HepG2 (cell line): ENCODE results near the gene TENM3. TPM values are rescaled to one million over a fixed set of nuclear protein-coding genes. Genes with fewer than 3 reads are reported as not detected.

Experiments used
- ATAC-seq: fragments of 200-7000 bp; cut with Tn5 transposase; 3 replicates; pipeline ENCODE4 v1.9.1; 2020; ENCODE audit warnings: mild to moderate bottlenecking, moderate library complexity
- BruUV-seq: library from RNA; stranded (reverse); fragments of 400-500 nt; replicated peaks from 2 replicates; lab custom pipeline; 2021; lab: Mats Ljungman, UMichigan
- CTCF ChIA-PET: fragments of 300-600 bp; formaldehyde crosslinking; extraction: SDS; loops from one replicate; lab custom pipeline; 2021; ENCODE audit warnings: low total read pairs, inconsistent platforms, low intra/inter-chr PET ratio; lab: Yijun Ruan, JAX
- POLR2A ChIA-PET: fragments of 350-600 bp; sonication (Branson Sonifier 250); formaldehyde crosslinking; loops from one replicate; lab custom pipeline; 2020; ENCODE audit warnings: antibody characterized with exemption, inconsistent platforms; lab: Yijun Ruan, JAX
- DNase-seq: peaks from one replicate; pipeline ENCODE4 v3.0.0-alpha.2; 2015; ENCODE audit warnings: low spot score
- FAIRE-seq: peaks from 3 replicates; lab custom pipeline; 2011; peaks lifted over from hg19 to GRCh38; lab: Jason Lieb, UNC
- H2AFZ ChIP-seq: one replicate; pipeline ENCODE4 v1.6.1; 2011; ENCODE audit warnings: low read length, inconsistent platforms
- H3K27ac ChIP-seq: fragments of 300-600 bp; 3 replicates; pipeline ENCODE4 v1.8.0; 2011; ENCODE audit warnings: mixed run types, mild to moderate bottlenecking, mixed read lengths, low read length, inconsistent platforms; ENCODE audit not compliant: insufficient read depth; ENCODE audit errors: extremely low read length
- H3K27me3 ChIP-seq, 2 experiments: fragments of 200-600 bp in 1 of 2; 2 replicates in 1 of 2; 3 replicates in 1 of 2; pipeline versions ENCODE4 v1.6.0 to v1.8.0; 2011; ENCODE audit warnings: low read length in 2 of 2, mild to moderate bottlenecking in 2 of 2, moderate library complexity in 2 of 2, inconsistent platforms in 1 of 2; ENCODE audit not compliant: insufficient read depth in 2 of 2, control insufficient read depth in 1 of 2
- H3K36me3 ChIP-seq, 2 experiments: fragments of 200-600 bp in 1 of 2; replicated peaks in 1 of 2; 2 replicates in 1 of 2; 3 replicates in 1 of 2; pipeline versions ENCODE4 v1.5.1 to v1.8.0; 2011; ENCODE audit warnings: low read length in 2 of 2, inconsistent platforms in 1 of 2; ENCODE audit not compliant: insufficient read depth in 2 of 2, control insufficient read depth in 1 of 2
- H3K4me1 ChIP-seq: 2 replicates; pipeline ENCODE4 v1.5.1; 2012; ENCODE audit warnings: low read length, inconsistent platforms; ENCODE audit not compliant: insufficient read depth
- H3K4me2 ChIP-seq: 2 replicates; pipeline ENCODE4 v1.6.0; 2011; ENCODE audit warnings: low read depth, low read length, inconsistent platforms
- H3K4me3 ChIP-seq, 3 experiments: fragments of 200-600 bp in 1 of 3; sonication (generic), shearing (Covaris generic) in 1 of 3; replicated peaks in 1 of 3; 2 replicates each; pipeline ENCODE4 v1.5.1; 2011 to 2016; ENCODE audit warnings: low read length in 3 of 3, inconsistent platforms in 2 of 3, low read depth in 2 of 3, mild to moderate bottlenecking in 2 of 3, control low read depth in 1 of 3, mixed read lengths in 1 of 3; ENCODE audit not compliant: insufficient read depth in 1 of 3
- H3K79me2 ChIP-seq: one replicate; pipeline ENCODE4 v1.6.1; 2011; ENCODE audit warnings: low read length, inconsistent platforms; ENCODE audit not compliant: insufficient read depth
- H3K9ac ChIP-seq: 2 replicates; pipeline ENCODE4 v1.6.0; 2011; ENCODE audit warnings: mild to moderate bottlenecking, low read depth, low read length, inconsistent platforms; ENCODE audit not compliant: insufficient read depth
- H3K9me3 ChIP-seq: 2 replicates; pipeline ENCODE4 v1.5.1; 2012; ENCODE audit warnings: mild to moderate bottlenecking, low read length
- H4K20me1 ChIP-seq: 2 replicates; pipeline ENCODE4 v1.6.0; 2011; ENCODE audit warnings: inconsistent platforms, mild to moderate bottlenecking, low read length, moderate library complexity; ENCODE audit not compliant: insufficient read depth
- BRCA1 ChIP-seq: sonication (generic); formaldehyde crosslinking; IDR thresholded peaks from 2 replicates; pipeline ENCODE4 v1.4.0; 2020; ENCODE audit warnings: missing genetic modification reagents
- E2F5 ChIP-seq: sonication (generic); formaldehyde crosslinking; conservative IDR thresholded peaks from 2 replicates; pipeline ENCODE4 v1.4.0; 2020; ENCODE audit warnings: missing genetic modification reagents
- RELA ChIP-seq: sonication (generic); formaldehyde crosslinking; IDR thresholded peaks from 2 replicates; pipeline ENCODE4 v1.4.0; 2020; ENCODE audit warnings: missing genetic modification reagents
- TARDBP ChIP-seq: sonication (generic); formaldehyde crosslinking; IDR thresholded peaks from 2 replicates; pipeline ENCODE4 v1.8.0; 2022; ENCODE audit warnings: mild to moderate bottlenecking, missing genetic modification reagents
- ZNF224 ChIP-seq: sonication (generic); formaldehyde crosslinking; IDR thresholded peaks from 2 replicates; pipeline ENCODE4 v1.5.0; 2020; ENCODE audit warnings: mild to moderate bottlenecking, missing genetic modification reagents
- ZNF264 ChIP-seq: sonication (generic); formaldehyde crosslinking; IDR thresholded peaks from 2 replicates; pipeline ENCODE4 v1.4.0; 2020; ENCODE audit warnings: missing genetic modification reagents
- ZNF460 ChIP-seq: sonication (generic); formaldehyde crosslinking; IDR thresholded peaks from 2 replicates; pipeline ENCODE4 v1.5.1; 2020; ENCODE audit warnings: missing genetic modification reagents, mild to moderate bottlenecking, borderline replicate concordance
- ZXDC ChIP-seq: sonication (generic); formaldehyde crosslinking; IDR thresholded peaks from 2 replicates; pipeline ENCODE4 v1.5.0; 2020; ENCODE audit warnings: mild to moderate bottlenecking, missing genetic modification reagents
- WGBS: methylation state at CpG from one replicate; pipeline ENCODE4 v1.1.6; 2017; ENCODE audit warnings: low lambda C conversion rate; 5-methylcytosine and 5-hydroxymethylcytosine counted together
- in situ Hi-C: cut with HindIII; loops from 2 replicates; pipeline ENCODE4 v1.10.0; 2017; ENCODE audit warnings: low pct_unique_long_range_greater_than_20kb; ENCODE audit not compliant: extremely low pct_ligation_motif_present
- intact Hi-C: fragments of 100-400 bp; cut with micrococcal nuclease; formaldehyde crosslinking; loops from one replicate; pipeline ENCODE4 v1.10.0; 2022; ENCODE audit not compliant: unreplicated experiment
- polyA plus RNA-seq, 8 experiments: library from polyadenylated mRNA; depleted of rRNA in 3 of 8; stranded (reverse) in 7 of 8; unstranded in 1 of 8; fragments of >200 nt; fragmentation: Illumina TruSeq in 4 of 8; extraction: Trizol in 4 of 8; gene quantifications; 2 replicates each; pipeline versions ENCODE4 v1.2.1 to v1.2.3, GENCODE V29; 2011 to 2016; ENCODE audit warnings: low read depth in 4 of 8, missing spikeins in 1 of 8, mixed read lengths in 1 of 8; ENCODE audit not compliant: insufficient read depth in 1 of 8
- total RNA-seq, 5 experiments: library from RNA; depleted of rRNA; stranded (reverse); fragments of >200 nt; fragmentation: Illumina TruSeq; extraction: Trizol; gene quantifications; 2 replicates each; pipeline ENCODE4 v1.2.3, GENCODE V29; 2016; ENCODE audit warnings: low read depth in 1 of 5
- TF ChIP-seq, protein P1 (sequence below): IDR thresholded peaks from 2 replicates; pipeline ENCODE4 v1.6.1; 2016; ENCODE audit warnings: low read depth, borderline replicate concordance

The TENM3 gene
- total and polyA plus RNA-seq, 2 of the 13 experiments (the other 11 are each of a cell fraction or from before 2014, with no cell fraction given), result 0.04 TPM; not detected in 1

- POLR2A ChIA-PET, result no interaction called here
- no TSS peak for BruUV-seq
- DNase-seq, result no peak
Observed at GRCh38 chr4:182221987-182222386, 21.2 kb upstream of the TENM3 start.

DNA sequence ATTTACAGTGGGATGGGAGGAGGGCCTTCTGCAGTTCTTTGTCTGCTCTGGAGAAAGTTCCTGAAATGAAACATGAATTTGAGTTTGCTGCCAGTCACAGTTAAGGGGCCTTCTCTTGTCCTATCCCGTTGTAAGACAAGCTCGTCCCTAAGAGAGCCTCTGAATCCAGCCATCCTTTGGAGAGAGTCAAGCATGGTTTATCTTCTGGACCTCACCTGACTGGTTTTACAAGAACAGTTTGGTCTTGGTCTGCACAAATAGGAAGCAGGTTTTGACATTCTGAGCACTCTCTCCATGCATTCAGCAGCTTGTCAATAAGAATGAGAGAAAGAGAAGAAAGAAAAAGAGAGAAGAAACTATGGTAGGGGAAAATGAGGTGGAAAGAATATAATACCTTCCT lies 20.4 kb upstream of the TENM3 start:
- intact Hi-C loops, result no loop called here
- CTCF ChIA-PET, result no interaction called here
- DNase-seq, result no peak

More at GRCh38 chr4:182221987-182222386, 21.2 kb upstream of the TENM3 start:
- CTCF ChIA-PET, result no interaction called here
- WGBS, result 4% methylated on average over 5 of the region's 5 CpGs
- in situ Hi-C loops (no loop called here), intact Hi-C loops (no loop called here)
- H4K20me1 ChIP-seq, result no peaks in the 10 kb centered on the region
- no peaks in the 10 kb centered on the region for H3K79me2 ChIP-seq
- FAIRE-seq, result no peak
- no peak overlapping the region for H3K27ac ChIP-seq
- 0 out of 5 replicates have a peak, but pooled peaks cover 0 to 7% of the 10 kb centered on the region in 2 experiments for H3K27me3 ChIP-seq
- H3K4me1 ChIP-seq, result no peaks in the 10 kb centered on the region
- no peak overlapping the region for H3K9ac ChIP-seq
- TF ChIP-seq ZNF224, result no peak
- TF ChIP-seq TARDBP, result no peak
- TF ChIP-seq BRCA1 (CRISPR knock-in tag), result no peak
- TF ChIP-seq, protein P1, sequence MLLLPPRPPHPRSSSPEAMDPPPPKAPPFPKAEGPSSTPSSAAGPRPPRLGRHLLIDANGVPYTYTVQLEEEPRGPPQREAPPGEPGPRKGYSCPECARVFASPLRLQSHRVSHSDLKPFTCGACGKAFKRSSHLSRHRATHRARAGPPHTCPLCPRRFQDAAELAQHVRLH (CRISPR knock-in tag), result no peak
- no peak for TF ChIP-seq ZNF460 (CRISPR knock-in tag)
- no peak for TF ChIP-seq RELA
- TF ChIP-seq E2F5, result no peak
- H3K9me3 ChIP-seq, result no peaks in the 10 kb centered on the region
- no peak overlapping the region for H2AFZ ChIP-seq
- H3K4me3 ChIP-seq, result no peak overlapping the region
- H3K36me3 ChIP-seq, result no peaks in the 10 kb centered on the region
- no peak overlapping the region for H3K4me2 ChIP-seq
- ATAC-seq, result no peak

More for the DNA sequence above, 20.4 kb upstream of the TENM3 start:
- Histone ChIP-seq H2AFZ (no peak overlapping the region), H3K36me3 (no peaks in the 10 kb centered on the region), H3K27me3 (0 out of 5 replicates have a peak, but pooled peaks cover 0 to 9% of the 10 kb centered on the region in 2 experiments), H3K27ac (no peak overlapping the region), H3K4me1 (no peaks in the 10 kb centered on the region), H3K4me3 (no peak overlapping the region), H3K9me3 (no peaks in the 10 kb centered on the region), H4K20me1 (no peaks in the 10 kb centered on the region), H3K79me2 (no peaks in the 10 kb centered on the region), H3K9ac (no peak overlapping the region), H3K4me2 (no peak overlapping the region)
- BruUV-seq, result no TSS peak
- no peak for FAIRE-seq
- POLR2A ChIA-PET, result no interaction called here
- WGBS, result 2% methylated on average over 2 of the region's 2 CpGs
- in situ Hi-C loops, result no loop called here
- ATAC-seq, result no peak
- TF ChIP-seq ZXDC (CRISPR knock-in tag) (no peak), ZNF264 (CRISPR knock-in tag) (no peak)
